ENCODE results near the gene SKP1. TPM values are rescaled to one million over a fixed set of nuclear protein-coding genes. Genes with fewer than 3 reads are reported as not detected.

SKP1 gene
- total RNA-seq, 1 donor from 2014 or later = 352 TPM

DNA sequence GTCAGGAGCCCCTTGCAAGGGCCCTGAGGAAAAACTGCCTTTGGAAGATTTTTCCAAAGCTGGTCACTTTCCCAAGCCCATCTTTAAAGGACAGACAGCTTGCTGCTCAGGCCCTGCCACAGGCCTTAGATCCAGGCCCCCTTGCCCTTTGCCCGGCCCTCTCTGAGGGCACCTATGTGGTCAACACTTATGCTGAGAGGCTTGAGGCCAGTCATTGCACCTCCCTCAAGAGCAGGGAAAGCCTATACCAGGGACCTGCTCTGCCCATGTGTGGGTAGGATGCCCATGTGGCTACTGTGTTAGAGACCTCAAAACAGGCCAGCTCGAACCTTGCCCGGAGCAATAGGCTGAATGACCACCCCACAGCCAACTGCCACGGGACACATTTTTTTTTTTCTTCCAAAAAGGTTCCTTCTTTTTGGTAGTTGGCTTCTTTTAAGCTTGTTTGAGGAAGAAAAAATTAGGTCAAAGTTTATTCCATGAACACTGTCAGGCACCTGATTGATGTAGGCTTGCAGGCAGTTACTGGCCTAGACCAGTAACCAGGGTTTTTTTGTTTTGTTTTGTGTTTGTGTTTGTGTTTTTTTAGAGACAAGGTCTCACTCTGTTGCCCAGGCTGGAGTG, 58.4 kb downstream of the SKP1 start:
- peaks cover 8% of the 10 kb centered on the region for H3K4me1 Mint-ChIP-seq

DNA sequence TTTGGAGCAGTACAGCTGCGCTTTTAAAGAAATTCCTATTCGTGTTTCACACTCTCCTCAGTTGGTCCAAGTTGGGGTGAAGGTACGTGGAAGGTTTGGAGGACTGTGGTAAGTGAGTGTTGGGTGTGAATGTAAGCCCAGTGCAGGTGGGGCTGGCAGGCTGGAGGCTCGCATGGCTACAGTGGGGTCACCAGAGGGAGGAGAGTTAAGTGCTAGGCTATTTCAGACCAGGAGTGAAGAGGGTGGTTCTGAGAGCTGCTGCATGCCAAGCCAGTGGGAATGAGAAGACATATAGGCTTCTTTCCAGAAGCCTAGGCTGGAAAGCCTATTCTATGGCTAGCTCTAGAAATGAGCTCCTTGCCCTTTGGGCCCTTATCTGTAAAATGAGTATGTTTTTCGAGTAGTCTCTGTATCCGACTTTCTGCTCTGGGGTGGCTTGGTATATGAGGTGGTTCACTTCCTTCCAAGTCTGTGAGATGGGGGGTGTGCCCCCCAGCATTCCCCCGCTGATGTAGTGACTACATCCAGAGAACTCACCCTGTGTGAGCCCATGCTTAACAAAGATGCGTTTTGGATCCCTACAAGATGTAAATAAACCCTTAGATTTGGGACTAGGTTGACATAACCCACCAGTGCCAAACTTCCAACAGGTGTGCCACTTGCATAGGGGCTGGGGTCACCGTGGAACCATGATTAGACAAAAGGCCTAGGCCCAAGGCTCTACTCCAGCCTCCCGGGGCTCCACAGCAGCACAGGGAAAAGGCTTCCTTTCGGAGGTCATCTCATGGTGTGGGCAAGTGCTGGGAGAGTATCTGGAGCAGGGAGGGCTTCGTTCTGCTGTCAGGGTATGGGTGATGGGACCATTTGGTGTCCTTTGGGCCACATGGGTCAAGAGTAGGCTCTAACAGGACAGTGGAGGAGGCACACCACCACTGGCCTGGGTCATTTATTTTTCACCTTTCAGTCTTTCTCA, 59.7 kb downstream of the SKP1 start:
- TF ChIP-seq, protein P1, sequence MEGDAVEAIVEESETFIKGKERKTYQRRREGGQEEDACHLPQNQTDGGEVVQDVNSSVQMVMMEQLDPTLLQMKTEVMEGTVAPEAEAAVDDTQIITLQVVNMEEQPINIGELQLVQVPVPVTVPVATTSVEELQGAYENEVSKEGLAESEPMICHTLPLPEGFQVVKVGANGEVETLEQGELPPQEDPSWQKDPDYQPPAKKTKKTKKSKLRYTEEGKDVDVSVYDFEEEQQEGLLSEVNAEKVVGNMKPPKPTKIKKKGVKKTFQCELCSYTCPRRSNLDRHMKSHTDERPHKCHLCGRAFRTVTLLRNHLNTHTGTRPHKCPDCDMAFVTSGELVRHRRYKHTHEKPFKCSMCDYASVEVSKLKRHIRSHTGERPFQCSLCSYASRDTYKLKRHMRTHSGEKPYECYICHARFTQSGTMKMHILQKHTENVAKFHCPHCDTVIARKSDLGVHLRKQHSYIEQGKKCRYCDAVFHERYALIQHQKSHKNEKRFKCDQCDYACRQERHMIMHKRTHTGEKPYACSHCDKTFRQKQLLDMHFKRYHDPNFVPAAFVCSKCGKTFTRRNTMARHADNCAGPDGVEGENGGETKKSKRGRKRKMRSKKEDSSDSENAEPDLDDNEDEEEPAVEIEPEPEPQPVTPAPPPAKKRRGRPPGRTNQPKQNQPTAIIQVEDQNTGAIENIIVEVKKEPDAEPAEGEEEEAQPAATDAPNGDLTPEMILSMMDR (IDR thresholded peaks at IDR 0.05; ENCODE audit: unreplicated experiment) = no peak
- Mint-ChIP-seq H3K4me1 (peaks cover 8% of the 10 kb centered on the region), H3K9me3 (no peaks in the 10 kb centered on the region), H3K27me3 (ENCODE audit: low read depth) (peaks cover 34% of the 10 kb centered on the region), H3K27ac (no peak overlapping the region), H3K36me3 (no peaks in the 10 kb centered on the region), H3K4me3 (no peak overlapping the region)
- DNase-seq (ENCODE audit: low spot score in 2 of 2, unreplicated experiment in 2 of 2) = no peak

More for the DNA sequence above, 58.4 kb downstream of the SKP1 start:
- peaks cover 22% of the 10 kb centered on the region for H3K27me3 Mint-ChIP-seq (ENCODE audit: low read depth)
- DNase-seq (ENCODE audit: low spot score in 2 of 2, unreplicated experiment in 2 of 2) = no peak
- H3K36me3 Mint-ChIP-seq = no peaks in the 10 kb centered on the region
- H3K9me3 Mint-ChIP-seq = no peaks in the 10 kb centered on the region
- TF ChIP-seq, protein P1 (IDR thresholded peaks at IDR 0.05; ENCODE audit: unreplicated experiment) = no peak
- H3K27ac Mint-ChIP-seq = no peak overlapping the region
- no peak overlapping the region for H3K4me3 Mint-ChIP-seq

DNA sequence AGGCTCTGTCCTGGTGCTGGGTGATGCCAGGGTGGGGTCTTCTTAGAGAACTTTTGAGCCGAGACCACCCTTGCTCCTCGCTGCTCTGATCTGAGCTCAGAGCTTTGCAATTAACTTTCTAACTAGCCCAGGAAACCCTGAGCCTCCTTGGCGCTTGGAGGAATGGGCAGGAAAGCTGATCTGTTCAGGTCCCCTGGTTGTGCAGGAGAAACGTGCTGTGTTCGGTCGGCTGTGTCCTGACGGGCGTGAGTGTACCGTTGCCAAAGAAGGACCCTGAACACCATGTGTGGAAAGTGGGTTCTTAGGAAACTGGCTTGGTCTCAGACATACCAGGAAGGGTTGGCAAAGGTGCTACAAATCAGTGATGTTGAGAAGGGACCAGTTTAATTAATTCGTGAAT, 60.5 kb downstream of the SKP1 start:
- no peaks in the 10 kb centered on the region for H3K36me3 Mint-ChIP-seq
- no peak overlapping the region for H3K27ac Mint-ChIP-seq
- peak overlapping the region; percentile 64 for H3K4me3 Mint-ChIP-seq
- TF ChIP-seq, protein P1 (IDR thresholded peaks at IDR 0.05; ENCODE audit: unreplicated experiment) = no peak
- no peak for DNase-seq (ENCODE audit: low spot score in 2 of 2, unreplicated experiment in 2 of 2)
- H3K27me3 Mint-ChIP-seq (ENCODE audit: low read depth) = peaks cover 39% of the 10 kb centered on the region
- H3K4me1 Mint-ChIP-seq = peaks cover 8% of the 10 kb centered on the region
- no peaks in the 10 kb centered on the region for H3K9me3 Mint-ChIP-seq

DNA sequence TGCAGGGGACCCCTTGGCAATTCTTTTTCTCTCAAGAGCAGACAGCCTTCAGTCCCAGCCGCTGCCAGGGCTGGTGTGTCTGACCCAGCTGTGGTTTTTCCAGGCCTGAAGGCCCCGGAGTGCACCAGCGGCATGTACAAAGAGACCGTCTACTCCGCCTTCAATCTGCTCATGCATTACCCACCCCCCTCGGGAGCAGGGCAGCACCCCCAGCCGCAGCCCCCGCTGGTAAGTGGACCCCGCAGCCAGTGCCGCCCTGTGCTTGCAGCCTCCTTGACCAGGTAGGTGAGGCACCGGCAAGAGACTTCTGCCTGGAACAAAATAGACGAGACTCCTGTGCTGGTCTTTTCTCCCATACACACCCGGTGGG, 61.0 kb downstream of the SKP1 start:
- H3K36me3 Mint-ChIP-seq = no peaks in the 10 kb centered on the region
- TF ChIP-seq, protein P1 (IDR thresholded peaks at IDR 0.05; ENCODE audit: unreplicated experiment) = no peak
- H3K27ac Mint-ChIP-seq = no peak overlapping the region
- H3K9me3 Mint-ChIP-seq = no peaks in the 10 kb centered on the region
- H3K27me3 Mint-ChIP-seq (ENCODE audit: low read depth) = peaks cover 42% of the 10 kb centered on the region
- peak overlapping the region; percentile 64 for H3K4me3 Mint-ChIP-seq
- no peak for DNase-seq (ENCODE audit: low spot score in 2 of 2, unreplicated experiment in 2 of 2)
- peaks cover 11% of the 10 kb centered on the region for H3K4me1 Mint-ChIP-seq

DNA sequence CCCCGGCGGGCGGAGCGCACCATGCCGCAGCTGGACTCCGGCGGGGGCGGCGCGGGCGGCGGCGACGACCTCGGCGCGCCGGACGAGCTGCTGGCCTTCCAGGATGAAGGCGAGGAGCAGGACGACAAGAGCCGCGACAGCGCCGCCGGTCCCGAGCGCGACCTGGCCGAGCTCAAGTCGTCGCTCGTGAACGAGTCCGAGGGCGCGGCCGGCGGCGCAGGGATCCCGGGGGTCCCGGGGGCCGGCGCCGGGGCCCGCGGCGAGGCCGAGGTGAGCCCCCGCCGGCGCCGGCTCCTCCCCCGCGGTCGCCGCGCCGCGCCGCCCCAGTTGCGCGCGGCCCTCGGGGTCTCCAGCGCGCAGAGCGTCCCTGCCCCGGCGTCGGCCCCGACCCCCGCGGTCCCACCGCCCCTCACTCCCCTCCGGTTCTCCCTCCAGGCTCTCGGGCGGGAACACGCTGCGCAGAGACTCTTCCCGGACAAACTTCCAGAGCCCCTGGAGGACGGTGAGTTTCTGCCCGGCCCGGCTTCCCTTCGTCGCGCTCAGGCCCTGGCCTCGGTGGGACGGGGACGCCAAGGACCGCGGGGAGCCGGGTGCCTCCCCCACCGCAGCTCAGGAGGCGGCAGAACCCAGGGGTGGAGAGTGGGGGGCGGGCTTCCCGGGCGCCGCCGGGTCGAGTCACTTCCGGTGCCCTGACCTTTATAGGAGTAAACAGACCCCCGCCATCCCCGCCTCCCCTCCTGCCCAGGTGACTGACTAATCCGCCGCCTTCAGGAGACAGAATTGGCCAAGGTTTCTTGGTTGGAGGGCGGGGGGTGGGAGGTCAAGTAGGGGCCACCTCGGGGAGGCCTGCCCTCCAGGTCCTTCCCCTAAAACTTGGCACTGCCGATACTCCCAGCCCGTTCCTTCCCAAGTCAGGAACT, 61.6 kb downstream of the SKP1 start:
- Mint-ChIP-seq H3K4me3 (peak overlapping the region; percentile 66), H3K36me3 (no peaks in the 10 kb centered on the region), H3K27me3 (ENCODE audit: low read depth) (peaks cover 46% of the 10 kb centered on the region), H3K27ac (no peak overlapping the region), H3K9me3 (no peaks in the 10 kb centered on the region), H3K4me1 (peaks cover 13% of the 10 kb centered on the region)
- DNase-seq (ENCODE audit: low spot score in 2 of 2, unreplicated experiment in 2 of 2) = peak in 1 of 2 experiments; percentile 46
- TF ChIP-seq, protein P1 (IDR thresholded peaks at IDR 0.05; ENCODE audit: unreplicated experiment) = no peak

All from mesothelial cell of epicardium (in vitro differentiated cells).